GM19240 (cell line): Measurements from ENCODE around the gene CALR.
"Not testable (repeated sequence)": the region's sequence is repeated elsewhere in the genome, so short reads cannot be mapped to it uniquely, and the experiment has no call there.

ENCODE experiments used
- DNase-seq: peaks from one replicate; pipeline ENCODE4 v3.0.0; 2011; ENCODE audit warnings: low spot score; ENCODE audit not compliant: insufficient read length

The CALR gene

GRCh38 chr19:12933287-12934072 lies 4.9 kb upstream of the CALR start, which contains the start of gene FARSA:
TSS of gene FARSA (minus strand) at chr19:12933711. CDS start at chr19:12933696, 15 bp downstream.
- DNase-seq, result peak; percentile 90

- DNase-seq, result no peak
Measured at GRCh38 chr19:12935071-12935470, 3.3 kb upstream of the CALR start.

GRCh38 chr19:12936582-12936981 lies 1.8 kb upstream of the CALR start:
- DNase-seq, result no peak

GRCh38 chr19:12937093-12937926 lies 1.1 kb upstream of the CALR start:
- DNase-seq, result no peak

GRCh38 chr19:12938779-12939601 lies 581 bp downstream of the CALR start:
- no peak for DNase-seq

- no peak for DNase-seq
Measured at GRCh38 chr19:12939975-12940423, 1.6 kb downstream of the CALR start.

GRCh38 chr19:12940897-12941296 lies 2.5 kb downstream of the CALR start:
- no peak for DNase-seq

GRCh38 chr19:12943437-12944044 lies 5.1 kb downstream of the CALR start:
- DNase-seq, result no peak

GRCh38 chr19:12944104-12944674 lies 5.8 kb downstream of the CALR start:
- no peak for DNase-seq

- DNase-seq, result peak; percentile 74
Measured at GRCh38 chr19:12945479-12946091, 7.2 kb downstream of the CALR start, which contains the start of gene RAD23A. TSS of gene RAD23A (plus strand) at chr19:12945862. CDS start at chr19:12945949, 87 bp downstream.

- no peak for DNase-seq
Measured at GRCh38 chr19:12946092-12946721, 7.8 kb downstream of the CALR start.

GRCh38 chr19:12946731-12947496 lies 8.5 kb downstream of the CALR start:
- no peak for DNase-seq

- DNase-seq, result no peak
Measured at GRCh38 chr19:12947702-12948611, 9.5 kb downstream of the CALR start.

- no peak for DNase-seq
Measured at GRCh38 chr19:12948612-12949362, 10.4 kb downstream of the CALR start.

- no peak for DNase-seq
Measured at GRCh38 chr19:12949363-12950283, 11.2 kb downstream of the CALR start.

- not testable (repeated sequence) for DNase-seq
Measured at GRCh38 chr19:12952050-12952449, 13.6 kb downstream of the CALR start.
